HG03135 (cell line): Measurements from ENCODE around the gene IFI30.
"Not testable (repeated sequence)": the region's sequence is repeated elsewhere in the genome, so short reads cannot be mapped to it uniquely, and the experiment has no call there.

Experiments
- ATAC-seq: cut with Tn5 transposase; IDR thresholded peaks from one replicate; pipeline ENCODE4 v1.9.1; 2021; ENCODE audit warnings: mild to moderate bottlenecking, moderate library complexity; ENCODE audit not compliant: unreplicated experiment

Gene IFI30

GRCh38 chr19:18152442-18152816, 21.2 kb upstream of the IFI30 start:
- ATAC-seq, result peak; percentile 62

- peak; percentile 73 for ATAC-seq
Measured at GRCh38 chr19:18152817-18153555, 20.6 kb upstream of the IFI30 start, which contains the start of gene PIK3R2. Gene PIK3R2 (plus strand): TSS chr19:18153163. CDS start chr19:18155880, 2,717 bp downstream.

- ATAC-seq, result no peak
Measured at GRCh38 chr19:18153556-18154134, 20.0 kb upstream of the IFI30 start.

DNA sequence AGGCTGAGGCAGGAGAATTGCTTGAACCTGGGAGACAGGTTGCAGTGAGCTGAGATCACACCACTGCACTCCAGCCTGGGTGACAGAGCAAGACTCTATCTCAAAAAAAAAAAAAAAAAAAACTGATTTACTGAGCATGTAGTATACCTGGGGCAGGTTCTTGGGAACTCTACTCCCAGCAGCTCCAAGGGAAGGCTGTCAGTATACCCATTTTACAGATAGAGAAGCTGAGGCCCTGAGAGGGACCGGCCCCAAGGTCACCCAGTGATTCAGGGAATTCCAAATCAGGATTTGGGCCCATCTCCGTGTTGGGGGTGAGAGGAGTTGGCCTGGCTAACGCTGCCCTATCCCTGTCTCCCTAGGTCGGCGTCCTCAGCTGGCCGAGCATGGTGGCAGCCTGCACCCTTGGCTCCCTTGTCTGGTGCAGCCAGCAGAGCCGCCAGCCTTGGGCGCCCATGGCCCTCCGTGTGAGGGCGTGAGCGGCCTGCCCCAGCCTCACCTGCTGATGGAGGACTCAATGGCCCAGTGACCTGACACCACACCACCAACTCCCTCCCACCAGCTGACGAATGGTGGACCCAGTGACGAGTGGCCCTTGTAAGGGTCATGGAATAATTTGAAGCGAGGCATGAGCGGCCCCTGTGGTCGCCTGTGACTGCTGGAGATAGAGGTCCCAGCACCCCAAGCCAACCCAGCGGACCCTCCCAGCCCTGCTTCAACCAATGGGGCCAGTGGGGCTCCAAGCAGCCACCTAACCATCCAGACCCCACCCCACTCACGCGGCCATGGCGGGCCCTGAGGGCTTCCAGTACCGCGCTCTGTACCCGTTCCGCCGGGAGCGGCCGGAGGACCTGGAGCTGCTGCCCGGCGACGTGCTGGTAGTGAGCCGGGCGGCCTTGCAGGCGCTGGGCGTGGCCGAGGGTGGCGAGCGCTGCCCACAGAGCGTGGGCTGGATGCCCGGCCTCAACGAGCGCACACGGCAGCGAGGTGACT, 18.2 kb upstream of the IFI30 start:
- no peak for ATAC-seq

- ATAC-seq, result no peak
Measured at GRCh38 chr19:18156268-18156667, 17.3 kb upstream of the IFI30 start.

DNA sequence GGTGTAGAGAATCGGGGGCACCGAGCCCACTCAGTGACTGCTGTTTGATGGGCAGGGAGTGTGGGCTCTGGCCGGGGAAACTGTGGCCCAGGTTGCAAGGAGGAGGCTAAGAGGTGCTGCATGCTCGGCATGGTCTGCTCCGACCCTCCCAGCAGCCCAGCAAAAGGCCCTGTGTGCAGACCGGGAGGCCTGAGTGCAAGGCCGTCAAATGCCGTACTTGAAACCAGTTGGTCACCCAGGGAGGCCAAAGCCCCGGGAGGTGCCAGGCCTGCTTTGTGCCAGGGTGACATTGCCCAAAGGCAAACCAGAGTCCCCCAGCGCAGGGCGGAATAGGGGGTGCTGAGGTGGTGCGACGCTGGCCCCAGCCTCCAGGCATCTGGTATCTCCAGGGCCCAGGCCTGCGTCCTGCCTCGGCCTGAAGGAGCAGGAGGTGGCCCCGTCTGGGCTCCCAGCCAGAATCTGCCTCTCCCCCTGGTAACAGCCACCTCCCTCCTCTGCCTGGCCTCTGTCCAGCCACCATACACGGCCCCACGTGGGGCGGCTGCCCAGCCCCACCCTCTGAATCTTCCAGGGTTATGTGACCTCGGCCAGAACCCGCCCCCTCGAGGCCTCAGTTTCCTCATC, 16.7 kb upstream of the IFI30 start:
- ATAC-seq, result no peak

GRCh38 chr19:18157465-18158063, 16.0 kb upstream of the IFI30 start:
- ATAC-seq, result no peak

DNA sequence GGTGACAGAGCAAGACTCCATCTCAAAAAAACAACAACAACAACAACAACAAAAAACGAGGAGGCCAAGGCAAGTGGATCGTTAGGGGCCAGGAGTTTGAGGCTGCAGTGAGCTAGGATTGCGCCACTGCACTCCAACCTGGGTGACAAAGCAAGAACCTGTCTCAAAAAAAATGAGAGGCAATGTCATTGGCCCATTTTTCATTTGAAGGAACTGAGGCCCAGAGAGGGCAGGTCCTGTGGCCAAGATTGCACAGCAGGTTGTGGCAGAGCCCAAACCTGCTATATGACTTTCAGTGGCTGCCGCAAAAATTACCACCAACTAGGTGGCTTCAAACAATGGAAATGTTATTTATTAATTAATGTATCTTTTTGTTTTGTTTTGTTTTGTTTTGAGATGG, 15.1 kb upstream of the IFI30 start:
- no peak for ATAC-seq

GRCh38 chr19:18159059-18159616, 14.5 kb upstream of the IFI30 start:
- not testable (repeated sequence) for ATAC-seq

GRCh38 chr19:18159810-18160209, 13.8 kb upstream of the IFI30 start:
- no peak for ATAC-seq

- no peak for ATAC-seq
Measured at GRCh38 chr19:18160493-18160970, 13.1 kb upstream of the IFI30 start.

DNA sequence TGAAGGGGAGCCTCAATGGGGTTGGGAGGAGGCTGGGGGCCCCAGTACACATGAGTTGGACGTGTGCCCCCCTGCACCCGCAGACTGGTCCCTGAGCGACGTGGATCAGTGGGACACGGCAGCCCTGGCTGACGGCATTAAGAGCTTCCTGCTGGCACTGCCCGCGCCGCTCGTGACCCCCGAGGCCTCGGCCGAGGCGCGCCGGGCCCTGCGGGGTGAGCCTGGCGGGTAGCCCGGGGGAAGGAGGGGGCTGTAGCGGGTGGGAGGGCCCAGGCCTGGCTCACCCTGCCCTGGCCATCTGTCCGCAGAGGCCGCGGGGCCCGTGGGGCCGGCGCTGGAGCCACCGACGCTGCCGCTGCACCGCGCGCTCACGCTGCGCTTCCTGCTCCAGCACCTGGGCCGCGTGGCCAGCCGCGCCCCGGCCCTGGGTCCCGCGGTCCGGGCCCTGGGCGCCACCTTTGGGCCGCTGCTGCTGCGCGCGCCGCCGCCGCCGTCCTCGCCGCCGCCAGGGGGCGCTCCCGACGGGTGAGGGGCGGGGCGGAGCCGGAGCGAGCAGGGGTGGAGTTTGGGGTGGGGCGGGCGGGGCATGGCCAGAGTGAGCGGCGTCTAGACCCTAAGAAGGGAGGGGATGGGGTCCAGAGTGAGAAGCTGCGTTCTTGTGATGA, 12.5 kb upstream of the IFI30 start:
- ATAC-seq, result peak; percentile 69

- no peak for ATAC-seq
Measured at GRCh38 chr19:18161636-18162002, 12.0 kb upstream of the IFI30 start.

GRCh38 chr19:18164072-18164471, 9.5 kb upstream of the IFI30 start:
- no peak for ATAC-seq

DNA sequence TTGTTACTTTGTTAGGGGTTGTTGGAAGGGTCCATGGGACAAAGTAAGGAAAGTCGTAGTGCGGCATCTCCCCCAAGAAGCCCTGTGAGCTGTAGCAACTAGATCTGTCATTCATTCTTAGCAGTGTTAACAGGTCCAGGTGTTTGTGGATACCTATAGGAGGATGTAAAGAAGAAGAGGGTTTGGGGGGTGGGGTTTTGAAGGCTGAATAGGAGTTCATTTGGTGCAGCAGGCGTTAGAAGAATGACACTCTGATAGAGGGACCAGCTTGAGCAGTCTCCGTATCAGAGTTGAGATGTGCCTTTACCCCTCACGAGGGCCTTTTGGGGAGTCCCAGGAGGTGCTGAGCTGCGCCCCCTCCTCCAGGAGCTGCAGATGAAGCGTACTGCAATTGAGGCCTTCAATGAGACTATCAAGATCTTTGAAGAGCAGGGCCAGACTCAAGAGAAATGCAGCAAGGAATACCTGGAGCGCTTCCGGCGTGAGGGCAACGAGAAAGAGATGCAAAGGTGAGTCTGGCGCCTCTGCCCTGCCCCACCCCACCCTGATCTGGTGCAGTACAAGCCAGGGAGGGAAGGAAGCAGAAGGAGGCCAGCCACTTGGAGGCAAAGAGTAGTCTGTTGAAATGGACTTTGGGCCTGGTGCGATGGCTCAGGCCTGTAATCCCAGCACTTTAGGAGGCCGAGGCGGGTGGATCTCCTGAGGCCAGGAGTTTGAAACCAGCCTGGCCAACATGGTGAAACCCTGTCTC, 7.6 kb upstream of the IFI30 start:
- ATAC-seq, result no peak

DNA sequence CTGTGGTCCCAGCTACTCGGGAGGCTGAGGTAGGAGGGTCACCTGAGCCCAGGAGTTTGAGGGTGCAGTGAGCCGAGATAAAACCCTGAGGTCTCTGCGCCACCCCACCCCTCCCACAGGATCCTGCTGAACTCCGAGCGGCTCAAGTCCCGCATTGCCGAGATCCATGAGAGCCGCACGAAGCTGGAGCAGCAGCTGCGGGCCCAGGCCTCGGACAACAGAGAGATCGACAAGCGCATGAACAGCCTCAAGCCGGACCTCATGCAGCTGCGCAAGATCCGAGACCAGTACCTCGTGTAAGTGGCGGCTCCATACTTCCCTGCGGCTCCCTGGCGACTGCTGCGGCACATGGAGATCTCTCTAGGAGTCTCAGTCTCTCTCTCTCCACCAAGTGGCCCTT, 6.6 kb upstream of the IFI30 start:
- ATAC-seq, result no peak

- ATAC-seq, result no peak
Measured at GRCh38 chr19:18167975-18168645, 5.5 kb upstream of the IFI30 start.

GRCh38 chr19:18168673-18169381, 4.8 kb upstream of the IFI30 start:
- ATAC-seq, result no peak
